ENCODE measurements around the gene PGA5. TPM values are rescaled to one million over a fixed set of nuclear protein-coding genes. Genes with fewer than 3 reads are reported as not detected.

The PGA5 gene
- total RNA-seq, 1 experiment from 2014 or later = not detected

GRCh38 chr11:61298663-61299244, 57.8 kb downstream of the PGA5 start:
- ChIA-PET CTCF (interaction anchor here (0.6 to 3.3 kb wide), 5 partner anchors 27 to 141 kb away, joined by 3 to 28 read pairs (median 4); no protein-coding TSS in a partner anchor), POLR2A (interaction anchor here (0.7 to 4.4 kb wide), 12 partner anchors 9 to 63 kb away, joined by 3 to 27 read pairs (median 5); partner anchors contain the start of genes CYB561A3, DDB1, TKFC and TMEM138)
- intact Hi-C loops (cut with micrococcal nuclease) = no loop called here

More at GRCh38 chr11:61298663-61299244, 57.8 kb downstream of the PGA5 start:
- no TSS peak for BruUV-seq (replicated peaks)
- no peak for TF ChIP-seq CTCF (IDR thresholded peaks at IDR 0.05; ENCODE audit: unreplicated experiment)
- Mint-ChIP-seq H3K36me3 (ENCODE audit: insufficient read depth, unreplicated experiment) (peaks cover 15% of the 10 kb centered on the region), H3K9me3 (ENCODE audit: unreplicated experiment) (no peaks in the 10 kb centered on the region), H3K27me3 (ENCODE audit: insufficient read depth, unreplicated experiment) (peaks cover 3% of the 10 kb centered on the region), H3K27ac (ENCODE audit: low read depth, unreplicated experiment) (peak overlapping the region; percentile 91), H3K4me1 (ENCODE audit: insufficient read depth, unreplicated experiment) (peaks cover 28% of the 10 kb centered on the region), H3K4me3 (ENCODE audit: unreplicated experiment) (no peak overlapping the region)
- no peak for DNase-seq (ENCODE audit: unreplicated experiment)

Other genes starting within 250 kb of the PGA5 start
- gene CD5, start 138.7 kb upstream of the PGA5 start, total RNA-seq (2022) = not detected in 2 replicates
- 20.5 and 23.3 TPM in 2 replicates for gene VPS37C, start 79.7 kb upstream of the PGA5 start, total RNA-seq (2022)
- gene PGA3, start 37.7 kb upstream of the PGA5 start, total RNA-seq (2022) = not detected in 2 replicates
- gene PGA4, start 18.8 kb upstream of the PGA5 start, total RNA-seq (2022) = not detected in 2 replicates
- gene VWCE, start 54.1 kb downstream of the PGA5 start, total RNA-seq (2022) = 0.54 and 1.1 TPM in 2 replicates
- gene DDB1, start 91.9 kb downstream of the PGA5 start, total RNA-seq (2022) = 172 and 188 TPM in 2 replicates
- 79.7 and 93.7 TPM in 2 replicates for gene TKFC, start 92.1 kb downstream of the PGA5 start, total RNA-seq (2022)
- 28.4 and 28.8 TPM in 2 replicates for gene CYB561A3, start 120.7 kb downstream of the PGA5 start, total RNA-seq (2022)
- 39.9 and 46.5 TPM in 2 replicates for gene TMEM138, start 121.2 kb downstream of the PGA5 start, total RNA-seq (2022)
- gene TMEM216, start 151.4 kb downstream of the PGA5 start, total RNA-seq (2022) = 3.2 and 4.0 TPM in 2 replicates
- gene CPSF7, start 188.8 kb downstream of the PGA5 start, total RNA-seq (2022) = 99.9 and 111 TPM in 2 replicates
- gene SDHAF2, start 188.9 kb downstream of the PGA5 start, total RNA-seq (2022) = 30.1 and 34.6 TPM in 2 replicates

Data from MCF 10A (cell line).